HG02642 (cell line): ENCODE data around the gene CCDC57.

Source experiments
- ATAC-seq: cut with Tn5 transposase; IDR thresholded peaks from one replicate; pipeline ENCODE4 v1.9.1; 2021; ENCODE audit warnings: mild to moderate bottlenecking; ENCODE audit not compliant: unreplicated experiment, poor library complexity

The CCDC57 gene

DNA sequence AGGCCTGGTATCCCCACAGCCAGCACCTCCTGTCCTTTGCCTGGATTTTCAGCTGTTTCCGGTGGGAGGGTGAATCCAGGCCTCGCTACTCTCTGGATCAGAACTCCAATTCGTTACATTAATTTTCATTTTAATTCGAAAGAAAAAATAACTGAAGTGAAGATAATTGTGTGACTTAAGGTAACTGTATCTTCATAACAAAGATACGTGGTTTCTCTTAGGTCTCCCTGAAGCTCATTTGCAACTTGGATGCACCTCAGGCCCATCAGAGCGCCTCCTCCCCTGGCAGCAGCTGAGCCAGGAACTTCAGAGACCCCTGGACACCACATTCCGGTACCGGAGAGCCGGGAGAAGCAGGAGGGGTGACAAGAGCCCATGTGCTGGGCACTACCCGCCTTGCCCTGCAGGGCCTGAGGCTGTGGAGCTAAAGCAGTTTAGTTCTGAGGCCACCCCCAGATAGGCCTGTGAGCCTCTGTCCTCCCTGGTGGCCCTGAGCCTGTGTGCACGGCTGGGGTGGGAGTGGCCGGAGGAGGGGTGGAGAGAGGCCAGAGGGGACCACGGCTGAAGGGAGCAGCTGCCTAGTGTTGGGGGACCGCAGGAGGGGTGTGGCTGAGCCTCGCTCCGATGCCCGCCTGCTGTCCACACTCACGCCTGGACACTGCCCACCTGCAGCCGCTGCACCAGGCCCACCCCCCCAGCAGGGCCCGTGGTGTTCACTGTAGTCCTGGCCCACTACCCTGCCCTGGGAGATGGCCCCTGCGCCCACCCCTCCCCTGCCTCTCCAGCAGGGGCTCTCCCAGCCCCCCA lies 135.7 kb downstream of the CCDC57 start:
- no peak for ATAC-seq

DNA sequence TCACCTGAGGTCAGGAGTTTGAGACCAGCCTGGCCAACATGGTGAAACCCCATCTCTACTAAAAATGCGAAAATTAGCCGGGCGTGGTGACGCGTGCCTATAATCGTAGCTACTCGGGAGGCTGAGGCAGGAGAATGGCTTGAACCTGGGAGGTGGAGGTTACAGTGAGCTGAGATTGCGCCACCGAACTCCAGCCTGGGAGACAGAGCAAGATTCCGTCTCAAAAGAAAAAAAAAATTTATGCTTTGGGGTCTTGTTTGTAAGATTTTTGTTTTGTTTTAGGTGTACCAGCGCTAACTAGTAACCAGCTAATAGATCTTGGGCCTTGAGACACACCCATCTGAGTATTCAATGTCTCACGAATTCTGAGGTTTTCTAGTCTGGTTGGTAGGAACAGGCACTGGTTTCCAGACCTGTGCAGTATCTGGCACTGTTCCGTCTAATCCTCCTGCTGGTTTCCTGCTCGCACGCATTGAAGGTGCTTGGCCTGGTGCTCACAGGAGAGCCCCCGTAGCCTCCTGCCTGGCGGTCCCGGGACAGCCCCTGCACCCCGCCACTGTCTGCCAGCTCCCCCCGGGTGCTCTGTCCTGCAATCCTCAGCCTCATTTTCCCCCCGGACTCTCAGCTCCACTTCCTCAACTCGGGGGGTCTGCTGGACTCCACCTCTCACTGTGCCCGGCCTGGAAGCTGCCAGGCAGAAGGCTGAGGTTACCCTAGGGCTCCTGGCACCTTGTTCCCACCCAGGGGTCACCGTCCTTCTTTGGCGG lies 136.4 kb downstream of the CCDC57 start:
- ATAC-seq: no peak

DNA sequence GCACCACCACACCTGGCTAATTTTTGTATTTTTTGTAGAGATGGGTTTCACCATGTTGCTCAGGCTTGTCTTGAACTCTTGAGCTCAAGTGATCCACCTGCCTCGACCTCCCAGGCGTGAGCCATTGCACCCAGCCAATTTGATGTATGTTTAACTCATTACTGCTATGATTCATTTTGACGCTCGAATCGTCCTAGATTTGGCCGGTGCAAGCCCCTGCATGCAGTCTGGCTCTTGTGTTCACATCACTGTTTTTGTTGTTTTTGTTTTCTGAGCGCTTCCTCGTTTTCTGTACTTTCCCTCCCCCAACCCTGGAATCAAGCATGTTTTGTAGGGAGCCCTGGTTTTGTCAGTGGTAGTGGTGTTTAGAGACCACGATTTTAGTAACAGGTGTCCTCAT lies 139.2 kb downstream of the CCDC57 start:
- ATAC-seq: no peak

DNA sequence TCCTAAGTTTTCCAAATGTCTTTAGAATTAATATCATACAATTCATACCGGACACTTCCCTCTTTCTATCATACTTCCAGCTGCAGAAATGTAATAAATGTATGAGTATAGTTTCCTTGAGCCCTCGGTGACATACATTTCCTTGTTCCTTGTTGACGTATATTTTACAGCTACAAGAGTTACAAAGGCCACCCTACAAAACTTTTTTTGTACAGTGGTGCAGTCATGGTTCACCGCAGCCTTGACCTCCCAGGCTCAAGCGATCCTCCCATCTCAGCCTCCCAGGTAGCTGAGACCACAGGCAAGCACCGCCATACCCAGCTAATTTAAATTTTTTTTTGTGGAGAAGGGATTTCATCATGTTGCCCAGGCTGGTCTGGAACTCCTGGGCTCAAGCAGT lies 139.8 kb downstream of the CCDC57 start:
- no peak for ATAC-seq

DNA sequence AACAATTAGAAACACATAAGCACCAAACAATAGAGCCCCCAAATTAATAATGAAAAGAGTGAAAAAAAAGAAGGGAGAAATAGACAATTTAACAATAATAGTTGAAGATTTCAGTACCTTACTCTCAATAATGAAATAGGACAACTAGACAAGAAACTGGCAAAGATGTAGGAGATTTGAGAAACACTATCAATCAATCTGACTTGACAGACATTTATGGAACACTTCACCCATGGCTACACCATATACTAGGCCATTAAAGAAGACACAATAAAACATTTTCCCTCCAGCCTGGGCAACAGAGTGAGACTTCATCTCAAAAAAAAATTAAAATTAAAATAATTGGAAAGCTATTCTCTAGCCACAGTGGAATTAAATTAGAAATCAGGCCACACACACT lies 142.0 kb downstream of the CCDC57 start:
- ATAC-seq: no peak

DNA sequence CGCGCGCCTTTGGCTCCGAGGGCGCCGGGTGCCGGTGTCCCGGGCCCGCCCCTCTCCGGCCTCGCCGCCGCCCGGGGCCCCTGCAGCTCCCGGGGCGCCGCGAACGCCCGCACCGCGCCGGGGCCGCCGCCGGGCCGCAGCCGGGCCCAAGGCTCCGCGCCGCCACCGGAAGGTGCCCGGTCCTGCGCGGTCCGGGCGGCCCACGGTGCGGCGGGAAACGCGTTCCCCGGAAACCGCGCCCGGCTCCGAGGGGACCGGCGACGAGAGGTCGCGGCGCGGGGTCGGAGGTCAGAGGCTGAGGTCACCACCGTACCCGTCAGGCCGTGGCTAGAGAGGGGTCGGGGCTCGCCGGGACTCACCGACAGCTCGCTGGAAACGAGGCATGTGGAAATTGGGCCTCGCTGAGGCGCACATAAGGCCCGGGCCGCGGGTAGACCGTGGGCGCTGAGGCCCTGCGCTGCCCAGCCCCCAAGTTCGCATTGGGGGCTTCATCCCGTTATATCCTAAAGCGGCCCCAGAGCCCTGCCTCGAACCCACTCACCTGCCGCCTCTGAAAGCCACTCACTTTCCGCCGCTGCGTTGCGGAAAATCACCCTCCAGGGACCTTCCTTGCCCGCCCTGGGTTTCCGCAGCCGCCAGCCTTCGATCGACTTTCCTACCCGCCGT lies 146.9 kb downstream of the CCDC57 start, which contains the start of gene DUS1L:
DUS1L (minus strand) TSS at position 167 of the 666 bp plus-strand sequence. CDS start 745 bp downstream, outside the sequence.
- peak; percentile 76 for ATAC-seq

DNA sequence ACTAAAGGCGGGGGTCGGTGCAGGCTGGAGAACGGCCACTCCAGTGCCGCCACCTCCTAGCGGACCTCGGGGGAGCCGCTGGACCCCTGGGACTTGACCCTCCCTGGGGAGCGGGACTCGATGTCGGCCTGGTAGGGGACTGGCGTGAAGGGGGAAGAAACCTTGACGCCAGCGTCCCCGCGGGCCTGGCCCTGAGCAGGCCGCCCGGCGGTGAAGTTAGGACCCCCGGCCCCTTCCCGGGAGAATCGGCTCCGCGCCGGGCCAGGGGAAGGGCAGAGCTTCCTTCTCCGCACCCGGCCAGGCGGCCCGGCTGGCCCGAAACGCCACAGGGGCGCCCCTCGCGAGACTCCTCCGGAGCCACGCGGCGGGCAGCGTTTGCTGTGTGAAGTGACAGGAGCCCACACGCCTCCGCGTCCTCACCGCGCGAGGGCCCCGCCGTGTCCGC lies 147.4 kb downstream of the CCDC57 start:
- peak; percentile 30 for ATAC-seq

DNA sequence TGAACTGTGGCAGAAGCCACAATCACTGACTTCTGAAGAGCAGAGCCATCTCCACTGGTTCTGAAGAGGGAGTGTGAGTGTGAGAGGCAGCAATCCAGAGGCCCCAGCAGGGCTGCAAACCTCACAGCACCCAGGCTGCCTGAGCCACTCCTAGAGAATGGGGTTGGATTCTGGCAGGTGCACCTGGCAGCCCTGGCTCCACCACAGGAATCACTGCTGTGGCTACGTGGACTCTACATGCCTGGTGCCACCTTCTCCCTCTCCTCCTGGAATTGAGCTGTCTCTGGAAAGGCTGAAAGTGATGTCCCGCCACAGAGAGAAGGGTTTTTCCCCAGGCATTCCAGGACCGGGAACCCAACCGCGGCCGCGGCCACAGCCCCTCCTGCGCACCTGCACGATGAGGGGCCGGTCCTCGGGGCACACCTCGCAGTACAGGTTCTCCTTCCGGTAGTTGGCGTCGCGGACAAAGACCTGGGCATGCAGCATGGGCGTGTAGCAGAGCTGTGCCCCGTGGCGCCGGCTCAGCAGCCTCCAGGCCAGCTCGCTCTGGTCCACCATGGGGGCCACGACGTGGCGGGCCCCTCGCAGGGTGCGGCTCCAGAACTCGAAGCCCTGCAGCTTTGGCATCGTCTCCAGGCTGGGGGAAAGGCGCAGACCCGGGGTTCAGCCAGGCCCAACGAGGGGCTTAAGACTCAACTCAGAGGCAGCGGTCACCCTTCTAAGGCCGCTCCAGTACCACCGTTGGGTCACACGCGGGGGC lies 148.0 kb downstream of the CCDC57 start:
- ATAC-seq: no peak

DNA sequence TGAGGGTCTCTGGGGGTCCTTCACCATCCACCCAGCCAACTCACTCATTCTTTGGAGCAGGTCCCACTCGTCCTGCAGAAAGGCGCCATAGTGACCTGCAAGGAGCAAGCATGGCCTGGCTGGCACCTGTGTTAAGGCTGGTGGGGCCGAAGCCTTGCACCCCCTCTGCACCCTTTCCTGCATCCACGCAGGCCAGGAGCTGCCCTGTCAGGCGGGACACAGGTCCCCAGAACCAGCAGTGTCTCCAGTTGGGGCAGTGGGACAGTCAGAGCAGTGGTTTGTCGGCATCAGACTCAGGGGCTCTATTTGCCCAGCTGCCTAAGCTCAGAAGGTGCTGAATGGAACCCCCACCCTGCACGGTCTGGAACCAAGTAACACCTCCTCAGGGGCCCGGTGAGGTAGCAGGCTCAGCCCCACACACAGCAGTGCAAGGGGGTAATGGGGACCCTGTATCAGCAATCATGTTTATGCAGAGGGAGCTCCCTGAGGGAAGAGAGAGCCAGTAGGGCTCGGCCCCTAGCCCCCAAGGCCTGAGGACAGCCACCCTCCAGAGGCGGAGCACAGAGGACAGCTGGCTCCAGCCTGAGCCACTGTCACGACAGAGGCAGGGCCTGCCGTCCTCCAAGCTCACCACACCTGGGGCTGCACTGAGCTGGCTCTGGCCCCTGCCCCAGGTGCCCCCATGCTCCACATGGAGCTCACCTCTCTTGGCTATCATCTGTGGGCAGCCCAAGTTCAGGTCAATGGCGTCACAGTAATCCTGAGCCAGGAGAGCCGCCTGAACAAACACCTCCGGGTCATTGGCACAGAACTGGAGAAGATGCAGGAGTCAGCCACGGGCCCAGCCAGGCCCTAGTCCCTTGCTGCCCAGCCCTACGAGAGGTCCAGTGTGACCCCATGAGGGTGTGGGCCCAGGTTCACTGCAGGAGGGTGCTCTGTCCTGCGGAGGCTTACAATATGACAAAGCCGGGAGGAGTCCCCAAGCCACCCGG lies 148.9 kb downstream of the CCDC57 start:
- ATAC-seq: no peak

DNA sequence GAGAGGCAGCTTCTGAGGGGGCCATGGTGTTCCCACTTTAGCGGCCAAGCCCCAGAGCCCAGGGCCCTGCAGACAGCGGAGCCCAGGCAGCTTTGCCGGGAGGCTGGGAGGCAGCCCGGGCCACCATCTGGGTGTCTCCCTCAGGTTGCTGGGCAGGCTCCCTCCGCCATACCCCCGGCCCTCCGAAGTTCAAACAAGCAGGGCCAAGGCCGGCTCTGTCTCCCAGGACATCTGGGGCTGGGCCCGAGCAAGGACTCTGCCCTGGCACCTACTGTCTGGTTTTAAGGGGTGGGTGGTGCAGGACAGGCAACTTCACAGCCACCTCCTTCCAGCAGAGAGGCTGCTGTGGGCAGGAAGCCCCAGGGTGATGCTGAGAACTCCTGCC lies 149.7 kb downstream of the CCDC57 start:
- ATAC-seq: no peak

DNA sequence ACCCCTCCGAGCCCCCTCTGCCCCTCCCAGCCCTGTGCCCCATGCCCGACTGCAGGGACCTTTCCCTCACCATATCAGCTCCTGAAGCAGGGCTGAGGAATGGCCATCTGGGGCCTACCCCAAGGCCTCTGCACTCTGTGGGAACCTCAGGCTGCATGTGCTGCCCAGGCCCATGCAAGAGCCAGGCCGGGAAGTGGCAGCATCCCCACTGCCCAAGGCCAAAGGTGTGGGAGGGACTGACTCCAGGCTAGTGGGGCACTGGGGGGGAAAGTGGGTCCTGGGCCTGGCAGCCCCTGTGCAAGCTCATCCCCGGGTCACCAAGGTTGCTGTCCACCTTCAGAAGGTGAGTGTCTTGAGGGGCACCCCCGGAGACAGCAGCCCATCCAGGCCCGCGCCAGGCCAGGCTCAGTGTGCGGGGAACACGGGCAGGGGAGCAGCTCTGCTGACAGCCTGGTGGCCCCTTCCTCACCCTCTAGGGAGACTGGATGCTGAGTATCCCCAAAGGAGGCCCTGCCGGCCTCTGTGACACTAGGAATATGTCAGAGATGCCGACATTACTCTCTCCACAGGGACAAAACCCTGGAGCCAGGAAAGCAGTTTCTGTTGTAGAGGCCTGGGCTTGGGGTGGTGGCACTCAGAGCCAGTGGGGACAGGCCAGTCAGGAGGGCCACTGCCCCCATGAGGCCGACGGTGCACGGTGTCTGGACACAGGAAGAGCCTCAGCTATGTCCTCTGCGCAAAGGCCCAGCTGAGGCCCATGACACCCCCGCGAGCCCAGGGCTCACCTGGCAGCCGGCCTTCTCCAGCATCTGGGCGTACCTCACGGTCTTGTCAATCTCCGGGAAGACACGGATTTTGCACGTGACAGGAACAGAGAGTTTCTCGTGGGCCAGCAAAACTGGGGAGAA lies 150.3 kb downstream of the CCDC57 start:
- ATAC-seq: no peak

DNA sequence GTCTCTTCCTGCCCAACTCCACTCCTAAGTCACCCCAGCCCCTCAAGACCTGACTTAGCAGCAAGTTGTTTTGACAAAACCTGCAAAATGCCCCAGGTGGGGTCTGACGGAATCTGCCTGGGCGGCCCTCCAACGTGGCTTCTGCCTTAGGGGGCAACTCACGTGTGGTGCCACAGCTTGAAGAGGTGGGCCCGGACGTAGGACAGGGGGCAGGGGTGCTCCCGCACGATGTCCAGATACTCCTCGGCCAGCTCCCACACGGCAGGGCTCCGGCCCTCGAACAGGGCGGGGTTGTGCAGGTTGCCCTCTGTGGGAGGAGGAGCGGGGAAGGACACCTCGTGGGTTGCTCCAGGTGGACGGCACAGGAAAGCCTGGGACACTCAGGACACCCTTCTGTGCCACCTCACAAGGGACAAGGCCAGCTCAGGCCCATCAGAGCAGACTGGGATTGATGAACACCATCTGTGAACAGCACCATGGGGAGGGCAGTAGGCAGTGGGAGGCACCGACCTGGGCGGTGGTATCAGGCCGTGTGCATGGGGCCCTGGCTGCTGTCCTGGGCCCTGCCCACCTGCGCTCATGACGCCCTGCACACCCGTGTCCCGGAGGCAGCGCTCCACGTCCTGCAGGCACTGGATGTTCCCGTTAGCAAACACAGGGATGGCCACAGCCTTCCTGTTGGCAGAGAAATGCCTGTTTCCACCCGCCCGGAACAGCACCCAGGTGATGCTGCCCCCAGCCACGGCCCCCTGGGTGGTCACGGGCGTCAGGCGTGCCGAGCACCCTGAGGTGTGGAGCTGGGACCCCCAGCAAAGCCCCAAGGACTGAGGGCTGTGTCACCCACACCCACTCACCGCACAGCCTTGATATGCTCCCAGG lies 151.4 kb downstream of the CCDC57 start:
- ATAC-seq: no peak

DNA sequence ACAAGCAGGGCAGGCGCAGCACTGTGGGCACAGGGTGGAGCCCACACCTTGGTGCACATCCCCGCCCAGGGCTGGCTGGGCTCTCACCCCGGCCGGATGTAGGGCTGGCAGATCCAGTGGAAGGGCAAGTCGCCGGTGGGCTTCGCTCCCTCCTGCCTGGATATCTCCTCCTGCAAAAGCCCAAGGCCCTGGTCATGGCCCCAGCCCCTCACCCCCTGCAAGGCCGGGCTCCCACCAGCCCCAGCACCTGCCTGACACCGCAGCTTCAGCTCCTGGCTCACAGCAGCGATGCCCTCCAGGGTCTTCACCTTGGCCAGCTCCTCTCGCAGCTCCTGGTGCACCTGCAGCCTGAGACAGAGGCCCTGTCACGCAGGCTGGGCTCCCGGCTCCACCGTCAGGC lies 152.0 kb downstream of the CCDC57 start:
- ATAC-seq: no peak

DNA sequence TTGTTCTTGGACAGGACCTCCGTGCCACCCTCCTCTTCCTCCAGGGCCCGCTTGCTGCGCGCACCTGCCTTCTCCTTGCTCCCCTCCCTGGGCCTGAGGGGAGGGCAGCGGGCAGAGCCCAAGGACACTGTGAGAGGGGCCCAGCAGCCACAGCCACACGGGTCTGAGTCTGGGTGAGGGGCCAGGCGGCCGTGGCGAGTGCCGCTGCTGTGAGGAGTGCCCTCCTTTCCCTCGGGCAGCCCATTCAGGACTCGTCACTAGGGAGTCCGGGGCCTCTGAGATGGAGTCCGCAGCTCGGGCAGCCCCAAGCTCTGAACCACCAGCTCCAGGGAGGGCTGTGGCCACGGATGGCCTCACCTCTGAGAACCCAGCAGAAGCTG lies 152.7 kb downstream of the CCDC57 start:
- no peak for ATAC-seq

DNA sequence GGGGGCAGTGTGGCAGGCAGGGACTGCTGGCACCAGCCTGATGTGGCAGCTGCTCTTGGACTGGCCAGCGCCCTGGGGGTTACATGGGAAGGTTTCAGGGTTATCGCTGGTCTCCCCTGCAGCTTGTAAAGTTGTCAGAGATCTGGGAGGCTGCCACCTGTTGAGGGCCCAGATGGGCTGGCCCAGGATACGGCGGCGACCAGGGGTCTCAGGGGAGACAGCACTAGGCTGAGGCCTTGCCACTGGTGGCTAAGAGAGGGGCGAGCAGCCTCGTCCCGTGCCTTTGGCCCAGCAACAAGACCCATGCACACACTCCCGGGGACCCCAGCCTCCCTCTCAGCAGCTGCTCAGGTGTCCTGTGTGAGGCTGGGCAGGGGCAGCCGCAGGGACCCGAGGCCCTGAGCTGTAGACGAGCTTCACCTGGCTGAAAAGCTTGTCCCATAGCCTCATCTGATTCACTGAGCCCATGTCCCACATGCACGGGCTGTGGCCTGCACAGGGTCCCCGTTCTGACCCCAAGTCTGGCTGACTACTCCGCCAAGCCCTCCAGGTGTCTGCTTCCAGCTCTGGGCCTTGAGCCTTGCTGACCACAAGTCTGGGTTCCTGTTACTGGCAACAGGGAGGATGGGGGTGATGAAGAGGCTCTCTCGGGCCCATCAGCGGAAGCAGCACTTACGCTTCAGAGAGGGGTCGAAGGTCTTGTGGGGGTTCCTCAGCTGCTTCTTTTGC lies 153.2 kb downstream of the CCDC57 start:
- no peak for ATAC-seq

DNA sequence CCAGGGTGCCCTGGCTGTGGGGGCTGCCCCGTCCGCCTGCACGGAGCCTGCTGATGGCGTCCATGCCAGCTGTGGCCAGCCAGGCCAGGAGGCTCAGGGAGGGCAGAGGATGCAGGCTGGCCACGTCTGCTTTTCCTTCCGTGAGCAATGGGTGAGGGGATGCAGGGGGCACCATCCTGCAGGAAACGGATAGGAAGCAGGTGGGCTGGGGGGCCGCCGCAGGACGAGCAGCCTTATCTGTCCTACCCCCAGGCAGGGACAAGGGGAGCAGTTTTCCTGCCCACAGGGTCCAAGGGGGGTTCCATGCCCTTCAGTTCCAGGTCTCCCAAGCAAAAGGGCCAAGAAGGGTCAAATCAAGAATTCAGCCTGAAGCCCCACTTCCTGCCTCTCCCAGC lies 153.8 kb downstream of the CCDC57 start:
- ATAC-seq: no peak
